Tongue (tissue), 2 donors: Measurements from ENCODE around the gene SOAT1. TPM values are rescaled to one million over a fixed set of nuclear protein-coding genes. Genes with fewer than 3 reads are reported as not detected.

Source experiments
- DNase-seq: peaks from one replicate; pipeline ENCODE4 v3.0.0-alpha.2; 2015
- total RNA-seq: library from RNA; depleted of rRNA; stranded (reverse); fragments of >200 nt; gene quantifications from one replicate; pipeline ENCODE4 v1.2.3, GENCODE V29; 2014

Gene SOAT1
- total RNA-seq, 1 donor from 2014 or later, result 9.3 TPM

DNA sequence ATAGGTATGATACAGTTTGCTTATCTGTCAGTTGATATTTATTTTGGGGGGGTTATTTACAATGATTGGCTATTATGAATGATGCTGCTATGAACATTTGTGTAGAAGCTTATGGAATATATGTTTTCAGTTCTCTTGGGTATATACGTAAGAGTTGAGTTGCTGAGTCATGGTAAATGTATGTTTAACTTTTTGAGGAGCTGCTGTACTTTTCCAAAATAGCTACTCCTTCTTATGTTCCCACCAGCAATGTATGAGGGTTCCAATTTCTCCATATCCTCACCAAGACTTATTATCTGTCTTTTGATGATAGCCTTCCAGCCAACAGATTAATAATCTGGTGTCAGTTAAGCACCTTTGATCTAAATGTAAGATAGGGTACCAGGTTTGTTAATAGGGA, 11.9 kb downstream of the SOAT1 start:
- DNase-seq, result no peak

DNA sequence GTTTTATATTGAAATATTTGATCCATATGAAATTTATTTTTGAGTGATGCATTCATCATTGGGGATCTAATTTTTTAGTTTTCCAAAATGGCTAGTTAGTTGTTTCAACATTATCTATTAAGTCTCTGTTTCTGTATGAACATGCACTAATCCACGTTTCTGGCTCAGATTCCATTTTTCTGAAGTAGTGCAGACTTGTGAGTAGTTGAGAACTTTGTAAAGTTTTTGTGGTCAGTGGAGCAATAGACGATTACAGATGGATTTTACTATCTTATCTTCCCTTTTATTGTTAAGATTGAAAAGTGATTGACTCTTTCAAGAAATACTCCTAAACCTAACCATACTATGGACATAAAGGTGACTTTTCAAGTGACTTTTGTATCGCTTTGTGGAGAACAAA, 16.7 kb downstream of the SOAT1 start:
- DNase-seq, result no peak

DNA sequence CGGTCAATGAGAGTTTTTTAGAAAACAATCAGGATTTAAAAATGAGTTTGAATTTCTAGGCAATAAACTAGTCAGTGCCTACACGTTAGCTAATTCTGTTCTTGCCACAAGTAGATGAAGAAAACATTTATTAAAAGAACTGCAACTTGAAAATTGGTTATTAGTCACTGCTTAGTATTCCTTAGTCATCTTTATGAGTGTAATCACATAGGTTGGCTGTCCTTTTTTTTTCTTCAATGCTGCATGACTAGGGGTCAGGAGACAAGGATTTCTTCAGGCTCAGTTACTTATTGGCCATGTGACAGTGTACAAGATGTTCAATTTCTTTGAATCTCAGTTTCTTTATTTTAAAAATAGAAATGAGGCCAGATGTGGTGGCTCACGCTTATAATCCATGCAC, 17.1 kb downstream of the SOAT1 start:
- DNase-seq, result no peak

DNA sequence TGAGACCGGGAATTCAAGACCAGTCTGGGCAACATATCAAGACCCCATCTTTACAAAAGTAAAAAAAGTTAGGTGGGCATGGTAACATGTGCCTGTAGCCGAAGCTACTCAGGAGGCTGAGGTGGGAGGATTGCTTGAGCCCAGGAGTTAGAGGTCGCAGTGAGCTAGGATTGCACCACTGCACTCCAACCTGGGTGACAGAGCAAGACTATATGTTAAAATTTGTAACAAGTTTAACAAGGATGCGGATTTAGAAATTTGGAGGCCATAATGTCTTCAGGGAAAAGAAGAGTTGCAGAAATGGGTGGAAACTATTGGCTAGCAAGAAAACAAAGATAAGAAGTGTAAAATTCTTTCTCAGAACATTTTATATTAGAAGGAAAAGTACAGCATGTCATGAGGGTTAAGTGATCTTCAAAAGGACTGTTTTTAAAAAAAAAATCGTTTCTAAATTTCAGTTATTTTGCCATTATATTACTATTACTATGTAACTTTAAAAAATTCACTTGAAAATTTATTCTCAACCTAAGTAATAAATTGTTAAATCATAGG, 17.6 kb downstream of the SOAT1 start:
- no peak for DNase-seq

DNA sequence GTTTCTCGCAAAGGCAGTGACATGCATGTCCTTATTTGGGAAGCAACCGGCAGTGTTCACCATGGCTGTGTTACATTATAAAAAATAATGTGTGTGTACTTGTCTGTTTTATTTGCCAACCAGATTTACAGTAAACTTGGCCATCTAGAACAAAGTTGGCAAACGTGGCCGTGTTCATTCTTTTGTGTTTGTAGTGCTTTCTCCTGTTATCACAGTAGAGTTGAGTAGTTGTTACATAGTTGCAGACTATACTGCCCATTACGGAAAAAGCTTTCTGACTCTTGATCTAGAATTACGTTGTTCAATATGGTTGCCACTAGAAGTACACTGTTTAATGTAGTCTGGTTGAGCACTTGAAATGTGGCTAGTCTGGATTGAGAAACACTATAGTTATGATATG, 19.4 kb downstream of the SOAT1 start:
- no peak for DNase-seq

DNA sequence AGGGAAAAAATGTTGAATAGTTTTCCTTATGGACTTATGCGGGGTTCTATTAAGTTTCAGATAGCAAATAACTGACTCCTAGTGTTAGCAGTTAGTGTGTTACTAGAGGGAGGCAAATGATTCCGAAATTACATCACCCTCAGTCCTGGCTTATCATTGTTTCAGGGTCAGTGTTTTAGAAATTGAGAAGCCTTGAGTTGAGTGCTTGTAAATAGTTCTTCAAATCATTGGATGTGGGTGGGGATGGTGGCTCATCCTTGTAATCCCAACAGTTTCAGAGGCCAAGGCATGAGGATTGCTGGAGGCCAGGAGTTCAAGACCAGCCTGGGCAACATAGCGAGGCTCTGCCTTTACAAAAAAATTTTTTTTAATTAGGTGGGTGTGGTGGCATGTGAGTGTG, 21.3 kb downstream of the SOAT1 start:
- no peak for DNase-seq

DNA sequence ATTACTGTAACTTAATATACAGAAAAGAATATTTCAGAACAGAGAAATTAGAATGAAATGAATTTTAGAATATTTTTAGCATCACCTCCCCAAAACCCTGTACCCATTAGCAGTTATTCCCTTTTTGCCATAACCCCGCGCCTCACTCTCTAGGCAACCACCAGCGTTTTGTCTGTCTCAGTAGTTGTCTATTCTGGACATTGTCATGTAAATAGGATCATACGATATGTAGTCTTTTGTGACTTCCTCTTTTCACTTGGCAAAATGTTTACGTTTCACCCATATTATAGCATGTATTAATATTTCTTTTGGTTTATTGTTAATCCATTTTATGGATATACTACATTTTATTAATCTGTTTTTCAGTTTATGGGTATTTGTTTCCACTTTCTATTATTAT, 24.9 kb downstream of the SOAT1 start:
- DNase-seq, result no peak

DNA sequence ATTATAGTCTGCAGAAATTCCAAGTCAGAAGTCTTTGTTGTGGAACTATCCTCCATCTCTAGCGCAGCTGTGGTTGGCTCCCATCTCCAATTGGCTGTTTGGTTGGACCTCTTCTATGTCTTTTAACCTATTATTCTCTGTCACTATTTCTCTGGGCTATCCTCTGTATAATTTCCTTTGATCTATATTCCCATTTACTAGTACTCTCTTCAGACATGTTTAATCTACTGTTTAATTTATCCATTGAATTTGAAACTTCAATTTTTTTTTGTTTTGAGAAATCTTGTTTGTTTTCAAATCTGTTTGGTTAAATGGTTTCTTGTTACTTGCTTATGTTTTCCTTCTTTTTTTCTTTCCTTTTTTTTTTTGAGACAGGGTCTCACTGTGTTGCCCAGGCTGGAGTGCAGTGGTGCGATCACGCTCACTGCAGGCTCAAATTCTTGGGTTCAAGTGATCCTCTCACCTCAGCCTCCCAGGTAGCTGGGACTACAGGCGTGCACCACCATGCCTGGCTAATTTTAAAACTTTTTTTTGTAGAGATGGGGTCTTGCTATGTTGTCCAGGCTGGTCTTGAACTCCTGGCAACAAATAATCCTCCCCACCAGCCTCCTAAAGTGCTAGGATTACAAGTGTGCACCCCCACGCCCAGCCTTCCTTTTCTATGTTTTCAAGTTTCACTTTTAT, 28.1 kb downstream of the SOAT1 start:
- no peak for DNase-seq

DNA sequence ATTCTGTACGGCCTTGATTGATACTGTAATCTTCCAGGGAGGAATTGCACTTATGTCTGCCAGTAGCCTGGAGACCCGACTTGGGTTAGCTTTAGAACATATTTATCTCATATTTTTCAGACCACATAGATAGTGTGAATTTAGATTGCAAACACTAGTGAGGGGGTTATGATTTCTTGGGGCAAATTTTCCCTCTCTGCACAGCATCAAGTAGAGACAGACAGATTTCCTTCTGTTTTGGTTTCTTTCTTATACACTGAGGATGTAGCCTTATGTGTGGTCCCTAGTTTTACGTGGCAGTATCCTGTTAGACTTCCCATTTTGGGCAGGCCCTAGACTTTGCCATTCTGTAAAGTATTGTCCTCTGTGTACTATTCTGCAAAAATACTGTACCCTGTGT, 29.0 kb downstream of the SOAT1 start:
- DNase-seq, result no peak

DNA sequence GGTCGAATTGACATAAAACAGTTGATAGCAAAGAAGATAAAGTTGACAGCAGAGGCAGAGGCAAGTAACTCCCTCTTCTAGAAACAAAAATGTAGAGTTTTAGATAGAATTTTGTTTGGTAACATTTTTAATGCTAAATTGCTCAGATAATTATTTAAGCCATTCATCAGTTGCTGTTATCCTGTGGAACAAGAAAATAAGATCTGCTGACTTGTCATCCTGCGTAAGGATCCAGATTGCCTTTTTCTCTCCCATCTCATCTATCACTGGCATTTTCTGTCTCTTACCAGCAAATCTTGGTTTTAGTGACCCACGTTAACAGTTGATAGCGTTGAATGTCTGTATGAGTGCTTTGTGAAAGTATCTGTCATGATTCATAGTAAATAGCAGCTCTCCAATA, 29.8 kb downstream of the SOAT1 start:
- DNase-seq, result no peak

DNA sequence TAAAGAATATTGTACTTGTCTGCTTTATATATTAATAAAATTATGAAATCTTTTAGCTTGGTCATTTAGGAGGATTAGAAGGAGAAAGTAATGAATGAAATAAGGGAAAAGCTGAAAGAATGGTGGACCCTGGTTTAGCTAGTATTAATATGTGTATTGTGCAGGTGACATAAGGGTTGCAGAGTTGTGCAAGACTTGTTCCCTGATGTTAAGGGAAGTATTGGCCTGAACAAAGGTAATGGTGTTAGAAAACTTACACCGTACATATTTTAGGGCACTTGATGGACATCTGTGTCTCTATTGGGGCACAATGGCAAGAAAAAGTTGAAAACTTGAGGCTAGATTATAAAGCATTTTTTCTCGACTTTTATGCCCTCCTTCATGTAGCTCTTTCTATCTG, 32.2 kb downstream of the SOAT1 start:
- DNase-seq, result no peak

DNA sequence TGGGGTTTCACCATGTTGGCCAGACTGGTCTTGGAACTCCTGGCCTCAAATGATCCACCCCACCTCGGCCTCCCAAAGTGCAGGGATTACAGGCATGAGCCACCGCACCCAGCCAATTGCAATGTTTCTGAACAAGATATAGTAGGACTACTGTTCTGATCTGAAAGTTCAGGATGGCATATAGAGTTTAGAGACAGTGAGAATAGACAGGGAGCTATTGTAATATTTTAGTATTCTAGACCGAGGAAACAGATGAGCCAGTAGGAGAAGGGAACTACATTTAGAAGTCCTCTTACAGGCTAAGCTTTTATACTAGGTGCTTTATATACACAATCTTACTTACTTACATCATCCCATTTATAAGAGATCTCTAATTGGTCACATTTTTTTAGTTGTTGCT, 33.1 kb downstream of the SOAT1 start:
- no peak for DNase-seq

DNA sequence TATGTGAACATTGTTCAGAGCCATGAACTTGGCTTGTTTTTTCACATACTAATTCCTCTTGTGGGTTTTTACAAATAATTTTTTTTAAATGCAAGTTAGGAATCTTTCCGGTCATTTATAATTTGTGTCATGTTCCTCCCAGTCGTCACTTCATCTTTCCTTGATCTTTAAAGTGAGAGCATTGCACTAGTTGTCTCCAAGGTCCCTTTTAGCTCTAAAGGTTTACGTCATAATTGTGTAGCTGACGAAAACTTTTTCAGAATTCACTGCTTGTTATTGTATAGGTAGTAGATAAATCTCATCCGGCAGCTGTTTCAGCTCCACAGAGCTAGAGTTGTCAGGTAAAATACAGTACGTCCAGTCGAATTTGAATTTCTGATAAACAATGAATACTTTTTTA, 33.6 kb downstream of the SOAT1 start:
- DNase-seq, result no peak

DNA sequence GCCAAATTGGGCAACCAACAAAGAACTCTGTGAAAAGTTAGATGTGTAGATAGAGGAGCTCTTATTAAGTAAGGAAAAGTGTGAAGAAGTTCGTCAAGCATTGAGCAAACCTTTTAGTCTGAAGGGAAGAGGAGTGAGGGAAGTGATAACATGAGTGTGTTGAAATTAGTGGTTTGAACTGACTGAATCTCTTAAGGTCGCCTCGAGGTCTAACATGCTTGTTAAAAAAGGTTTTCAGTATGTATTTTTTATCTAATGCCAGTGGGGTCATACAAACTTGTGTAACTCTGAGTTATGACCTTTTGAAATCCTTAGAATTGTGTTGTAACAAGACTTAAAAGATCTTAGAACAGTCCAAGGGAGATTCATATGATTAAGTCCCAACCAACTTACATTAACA, 34.1 kb downstream of the SOAT1 start:
- DNase-seq, result no peak

DNA sequence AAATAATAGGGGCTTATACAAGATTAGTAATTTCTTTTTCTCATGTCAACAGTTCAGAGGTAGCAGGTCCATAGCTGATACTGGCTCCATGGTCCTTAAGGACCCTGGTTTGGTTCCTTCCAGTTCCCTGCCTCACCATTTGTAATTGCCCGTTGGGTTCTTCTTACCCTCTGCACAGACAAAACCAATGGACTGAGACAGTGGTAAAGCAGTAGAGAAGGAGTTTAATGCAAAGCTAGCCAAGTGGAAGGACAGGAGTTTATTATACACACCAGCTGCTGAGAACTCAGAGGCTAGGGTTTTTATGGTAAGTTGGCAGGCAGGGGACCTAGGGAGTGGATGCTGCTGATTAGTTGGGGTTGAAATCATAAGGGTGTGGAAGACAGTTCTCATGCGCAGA, 36.3 kb downstream of the SOAT1 start:
- DNase-seq, result no peak

DNA sequence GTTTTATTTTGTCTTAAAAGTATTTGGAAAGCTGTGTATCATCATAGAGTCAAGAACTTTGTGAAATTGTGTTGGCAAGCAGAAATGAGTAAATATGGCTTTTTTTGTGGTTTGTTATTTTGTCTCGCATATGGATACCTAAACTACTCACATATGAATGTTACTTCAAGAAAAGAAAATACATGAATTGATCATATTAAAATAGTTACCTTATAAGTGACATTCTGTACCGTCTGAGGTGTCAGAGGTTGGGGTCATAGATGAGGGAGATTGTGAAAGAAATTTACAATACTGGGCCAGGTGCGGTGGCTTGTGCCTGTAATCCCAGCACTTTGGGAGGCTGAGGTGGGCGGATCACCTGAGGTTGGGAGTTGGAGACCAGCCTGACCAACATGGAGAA, 40.8 kb downstream of the SOAT1 start:
- no peak for DNase-seq

DNA sequence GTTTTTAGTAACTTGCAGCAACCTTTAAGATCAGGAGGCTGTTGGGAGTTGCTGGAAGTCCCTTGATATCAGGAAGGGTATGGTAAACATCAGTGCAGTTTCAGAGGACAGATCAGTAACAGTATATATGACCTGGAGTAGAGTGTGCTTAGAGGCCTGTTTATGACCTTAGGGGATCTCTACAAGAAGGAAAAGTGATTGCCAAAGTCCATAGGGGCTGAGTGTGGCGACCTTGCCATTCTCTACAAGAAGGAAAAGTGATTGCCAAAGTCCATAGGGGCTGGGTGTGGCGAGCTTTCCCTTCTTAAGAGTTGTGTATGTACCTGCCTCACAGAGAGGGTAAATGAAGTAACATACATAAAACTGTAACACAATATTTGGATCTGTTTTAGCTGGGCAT, 43.7 kb downstream of the SOAT1 start:
- DNase-seq, result no peak

DNA sequence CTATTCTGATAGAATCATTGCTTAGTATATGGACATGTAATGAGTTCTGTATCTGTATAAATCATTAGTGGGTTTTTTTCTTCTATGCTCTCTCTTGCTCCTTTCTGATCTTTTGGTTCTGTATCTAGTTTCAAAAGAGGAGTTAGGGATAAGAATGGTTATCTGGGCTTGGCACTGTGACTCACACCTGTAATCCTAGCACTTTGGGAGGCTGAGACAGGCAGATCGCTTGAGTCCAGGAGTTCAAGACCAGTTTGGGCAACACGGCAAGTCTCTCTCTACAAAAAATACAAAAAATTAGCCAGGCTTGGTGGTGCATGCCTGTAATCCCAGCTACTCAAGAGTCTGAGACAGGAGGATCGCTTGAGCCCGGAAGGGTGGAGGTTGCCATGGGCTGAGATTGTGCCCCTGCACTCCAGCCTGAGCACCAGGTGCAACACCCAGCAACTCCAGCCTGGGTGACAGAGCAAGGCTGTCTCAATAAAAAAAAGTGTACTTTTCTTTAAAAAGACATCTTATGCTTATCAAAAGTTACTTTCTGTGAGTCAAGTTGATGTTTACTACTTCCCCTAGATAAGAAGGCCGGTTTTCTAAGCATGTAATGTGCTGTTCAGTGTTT, 44.5 kb downstream of the SOAT1 start:
- DNase-seq, result no peak

DNA sequence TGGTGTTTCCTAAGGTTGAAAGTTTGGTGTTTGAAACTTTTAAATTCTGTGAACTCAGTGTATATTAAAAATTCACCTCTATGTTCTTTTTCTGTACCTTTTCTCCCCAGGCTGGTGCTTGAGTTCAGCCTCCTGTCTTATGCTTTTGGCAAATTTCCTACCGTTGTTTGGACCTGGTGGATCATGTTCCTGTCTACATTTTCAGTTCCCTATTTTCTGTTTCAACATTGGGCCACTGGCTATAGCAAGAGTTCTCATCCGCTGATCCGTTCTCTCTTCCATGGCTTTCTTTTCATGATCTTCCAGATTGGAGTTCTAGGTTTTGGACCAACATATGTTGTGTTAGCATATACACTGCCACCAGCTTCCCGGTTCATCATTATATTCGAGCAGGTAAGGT, 47.3 kb downstream of the SOAT1 start:
- DNase-seq, result no peak

DNA sequence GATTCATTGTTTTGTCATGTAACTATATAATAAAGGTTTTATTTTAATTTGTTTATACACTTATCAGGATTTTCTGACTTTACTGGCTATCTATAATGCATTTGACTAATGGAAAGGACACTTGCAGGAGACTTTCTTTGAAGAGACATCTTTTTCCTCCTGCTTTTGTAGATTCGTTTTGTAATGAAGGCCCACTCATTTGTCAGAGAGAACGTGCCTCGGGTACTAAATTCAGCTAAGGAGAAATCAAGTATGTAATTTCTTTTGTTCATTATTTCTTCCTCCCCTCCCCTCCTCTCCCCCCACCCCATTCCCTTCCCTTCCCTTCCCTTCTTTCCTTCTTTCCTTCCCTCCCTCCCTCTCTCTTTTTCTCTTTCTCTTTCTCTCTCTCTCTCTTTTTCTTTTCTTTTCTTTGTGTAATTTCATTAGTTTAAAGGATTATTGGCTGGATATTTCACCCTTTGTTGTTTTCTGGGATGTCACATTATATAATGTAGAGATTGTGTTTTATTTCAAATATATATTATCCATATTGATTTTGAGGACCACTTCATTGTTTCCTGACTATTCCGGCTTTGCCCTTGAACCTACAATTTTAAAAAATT, 48.4 kb downstream of the SOAT1 start:
- no peak for DNase-seq

DNA sequence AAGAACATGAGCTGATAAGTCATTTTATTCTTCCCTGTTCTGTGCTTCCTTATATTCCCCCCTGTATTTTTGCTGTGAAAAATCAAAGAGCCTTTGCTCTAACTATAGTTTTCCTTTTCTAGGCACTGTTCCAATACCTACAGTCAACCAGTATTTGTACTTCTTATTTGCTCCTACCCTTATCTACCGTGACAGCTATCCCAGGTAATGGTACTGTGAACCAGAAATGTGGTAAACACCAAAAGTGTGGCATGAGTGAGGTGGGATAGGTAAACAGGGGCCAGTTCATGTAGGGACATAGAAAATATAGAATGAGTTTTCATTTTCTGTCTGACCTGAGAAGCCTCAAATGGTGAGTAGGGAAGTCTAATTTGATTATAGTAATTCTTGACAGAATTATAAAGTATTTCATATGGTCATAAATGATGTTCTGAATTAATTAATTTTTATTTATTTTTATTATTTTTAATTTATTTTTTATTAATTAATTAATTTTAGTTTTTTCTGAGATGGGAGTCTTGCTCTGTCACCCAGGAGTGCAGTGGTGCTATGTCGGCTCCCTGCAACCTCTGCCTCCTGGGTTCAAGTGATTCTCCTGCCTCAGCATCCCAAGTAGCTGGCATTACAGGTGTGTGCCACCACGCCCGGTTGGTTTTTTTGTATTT, 49.3 kb downstream of the SOAT1 start:
- no peak for DNase-seq

DNA sequence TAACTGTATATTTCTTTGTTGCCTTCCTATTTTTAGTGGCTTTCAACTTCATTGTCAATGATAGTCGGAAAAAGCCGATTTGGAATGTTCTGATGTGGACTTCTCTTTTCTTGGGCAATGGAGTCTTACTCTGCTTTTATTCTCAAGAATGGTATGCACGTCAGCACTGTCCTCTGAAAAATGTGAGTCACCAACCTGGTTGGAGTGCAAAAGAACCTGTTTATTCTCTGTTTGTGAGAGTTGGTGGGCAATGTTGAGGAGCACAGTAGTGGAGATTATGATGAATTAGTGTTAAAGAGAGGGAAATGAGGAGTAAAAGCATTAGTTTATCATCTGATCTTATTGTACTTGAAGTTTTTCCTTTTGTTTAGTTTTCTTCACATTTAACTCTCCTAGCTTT, 57.7 kb downstream of the SOAT1 start:
- no peak for DNase-seq

DNA sequence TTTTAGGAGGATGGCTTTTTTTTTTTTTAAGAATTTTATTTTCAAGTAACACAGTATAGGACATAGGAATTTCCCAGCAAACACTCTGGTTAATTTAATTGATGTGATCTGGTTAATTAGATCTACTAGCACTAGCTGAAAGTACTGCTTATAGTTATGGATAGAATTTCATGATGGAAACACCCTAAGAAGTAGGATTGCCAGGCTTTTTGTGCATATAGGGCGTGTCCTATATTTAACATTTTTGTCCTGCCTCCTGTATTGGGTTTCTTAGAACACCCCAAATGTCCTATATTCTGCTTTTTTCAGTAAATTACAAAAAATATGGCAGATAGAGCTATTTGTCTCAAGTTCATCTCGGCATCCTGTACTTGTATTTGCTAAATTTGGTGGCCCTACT, 58.6 kb downstream of the SOAT1 start:
- no peak for DNase-seq
